GM23248 (cell line): Measurements from ENCODE around the gene ACAP3. TPM values are rescaled to one million over a fixed set of nuclear protein-coding genes. Genes with fewer than 3 reads are reported as not detected.

ENCODE experiments used
- DNase-seq: peaks from one replicate; pipeline ENCODE4 v3.0.0-alpha.2; 2015
- H2AFZ ChIP-seq: fragments of 200-600 bp; sonication (generic); 2 replicates; pipeline ENCODE4 v1.6.1; 2016; ENCODE audit warnings: antibody characterized with exemption
- H3F3A ChIP-seq: fragments of 200-600 bp; sonication (generic); 2 replicates; pipeline ENCODE4 v1.6.1; 2016; ENCODE audit warnings: mild to moderate bottlenecking, antibody characterized with exemption, mixed run types; ENCODE audit not compliant: insufficient read depth
- H3K27ac ChIP-seq: fragments of 200-600 bp; sonication (generic); 2 replicates; pipeline ENCODE4 v1.5.1; 2016; ENCODE audit warnings: mild to moderate bottlenecking
- H3K27me3 ChIP-seq: fragments of 200-600 bp; sonication (generic); replicated peaks from 2 replicates; pipeline ENCODE4 v1.6.1; 2016; ENCODE audit warnings: mild to moderate bottlenecking; ENCODE audit not compliant: insufficient read depth
- H3K36me3 ChIP-seq: fragments of 200-600 bp; sonication (generic); 2 replicates; pipeline ENCODE4 v1.6.1; 2016; ENCODE audit warnings: low read depth, mild to moderate bottlenecking
- H3K4me1 ChIP-seq: fragments of 200-600 bp; sonication (generic); 2 replicates; pipeline ENCODE4 v1.6.1; 2016; ENCODE audit warnings: mild to moderate bottlenecking; ENCODE audit not compliant: insufficient read depth
- H3K4me2 ChIP-seq: fragments of 200-600 bp; sonication (generic); one replicate; pipeline ENCODE4 v1.6.1; 2016; ENCODE audit warnings: mild to moderate bottlenecking; ENCODE audit not compliant: unreplicated experiment
- H3K4me3 ChIP-seq: fragments of 200-600 bp; sonication (generic); 2 replicates; pipeline ENCODE4 v1.5.1; 2016; ENCODE audit warnings: mild to moderate bottlenecking
- H3K79me2 ChIP-seq: fragments of 200-600 bp; sonication (generic); 2 replicates; pipeline ENCODE4 v1.6.1; 2016; ENCODE audit warnings: mild to moderate bottlenecking; ENCODE audit not compliant: insufficient read depth
- H3K9ac ChIP-seq: fragments of 200-600 bp; sonication (generic); 2 replicates; pipeline ENCODE4 v1.6.1; 2016; ENCODE audit warnings: mild to moderate bottlenecking
- H3K9me2 ChIP-seq: fragments of 200-600 bp; sonication (generic); 2 replicates; pipeline ENCODE4 v1.6.1; 2016; ENCODE audit warnings: mixed run types, mild to moderate bottlenecking, moderate library complexity; ENCODE audit not compliant: insufficient read depth
- H3K9me3 ChIP-seq: fragments of 200-600 bp; sonication (generic); one replicate; pipeline ENCODE4 v1.6.1; 2017; ENCODE audit warnings: low read depth
- H4K20me1 ChIP-seq: fragments of 200-600 bp; sonication (generic); 2 replicates; pipeline ENCODE4 v1.6.0; 2016; ENCODE audit not compliant: insufficient read depth
- EZH2 ChIP-seq: fragments of 200-600 bp; sonication (generic); IDR thresholded peaks from 2 replicates; pipeline ENCODE4 v1.6.1; 2018; ENCODE audit warnings: antibody characterized with exemption, mild to moderate bottlenecking; ENCODE audit not compliant: insufficient read depth, poor library complexity, severe bottlenecking
- EZH2phosphoT487 ChIP-seq: fragments of 200-600 bp; sonication (generic); IDR thresholded peaks from 2 replicates; pipeline ENCODE4 v1.6.1; 2018; ENCODE audit warnings: antibody characterized with exemption, moderate library complexity, mild to moderate bottlenecking, low read depth; ENCODE audit not compliant: insufficient read depth
- WGBS, 2 experiments: methylation state at CpG; one replicate each; pipeline ENCODE4 v1.1.6; 2015 to 2017; ENCODE audit warnings: low lambda C conversion rate in 2 of 2, low coverage in 1 of 2; ENCODE audit errors: missing lambda C conversion rate in 2 of 2; 5-methylcytosine and 5-hydroxymethylcytosine counted together
- in situ Hi-C: fragments of 300-500 bp; cut with MboI; formaldehyde crosslinking; loops from 2 replicates; pipeline ENCODE4 v1.15.0; 2020
- polyA plus RNA-seq: library from polyadenylated mRNA; unstranded; fragments of >200 nt; fragmentation: Nextera tagmentation; extraction: Ambion mirVana; gene quantifications from 2 replicates; pipeline ENCODE4 v1.2.1, GENCODE V29; 2016
- total RNA-seq: library from RNA; depleted of rRNA; stranded (reverse); fragments of >200 nt; shearing (Covaris generic); gene quantifications from 2 replicates; pipeline ENCODE4 v1.2.3, GENCODE V29; 2014

Gene ACAP3
- total and polyA plus RNA-seq, 2 experiments from 2014 or later, result 11.8 to 68.0 TPM

- H3K4me3 ChIP-seq, result no peak overlapping the region
These were observed 5.0 kb upstream of the ACAP3 start for GRCh38 chr1:1312450-1313314.

GRCh38 chr1:1311107-1312104 lies 3.7 kb upstream of the ACAP3 start:
- Histone ChIP-seq H3K9me2 (no peaks in the 10 kb centered on the region), H3K4me2 (no peak overlapping the region), H3K4me1 (peaks cover 3% of the 10 kb centered on the region), H3K9me3 (no peaks in the 10 kb centered on the region), H3K36me3 (peaks cover 16% of the 10 kb centered on the region; the same call in 1 of the 2 replicates), H3F3A (no peaks in the 10 kb centered on the region), H2AFZ (no peak overlapping the region), H3K4me3 (no peak overlapping the region), H3K9ac (no peak overlapping the region), H3K27me3 (no peaks in the 10 kb centered on the region), H4K20me1 (no peaks in the 10 kb centered on the region), H3K79me2 (peaks cover 56% of the 10 kb centered on the region), H3K27ac (no peak overlapping the region)
- no peak for TF ChIP-seq EZH2
- TF ChIP-seq EZH2phosphoT487, result no peak
- WGBS, 2 experiments, result 90% methylated on average over 22 of the region's 22 CpGs
- in situ Hi-C loops, result no loop called here
- DNase-seq, result no peak

More at GRCh38 chr1:1312450-1313314, 5.0 kb upstream of the ACAP3 start:
- H3K9me3 ChIP-seq, result no peaks in the 10 kb centered on the region
- H3K27me3 ChIP-seq, result no peaks in the 10 kb centered on the region
- H3F3A ChIP-seq, result peaks cover 11% of the 10 kb centered on the region
- DNase-seq, result no peak
- H3K4me1 ChIP-seq, result peaks cover under 1% of the 10 kb centered on the region
- peaks cover 59% of the 10 kb centered on the region for H3K79me2 ChIP-seq
- H3K9me2 ChIP-seq, result no peaks in the 10 kb centered on the region
- H3K36me3 ChIP-seq, result peaks cover 16% of the 10 kb centered on the region; the same call in 1 of the 2 replicates
- TF ChIP-seq EZH2phosphoT487 (no peak), EZH2 (no peak)
- WGBS, 2 experiments, result 92 to 94% methylated on average over 39 to 49 of the region's 49 CpGs
- no peaks in the 10 kb centered on the region for H4K20me1 ChIP-seq
- H3K9ac ChIP-seq, result no peak overlapping the region
- in situ Hi-C loops, result no loop called here
- H3K4me2 ChIP-seq, result no peak overlapping the region
- no peak overlapping the region for H2AFZ ChIP-seq
- no peak overlapping the region for H3K27ac ChIP-seq

- peaks cover 57% of the 10 kb centered on the region for H3K79me2 ChIP-seq
- H3K4me2 ChIP-seq, result no peak overlapping the region
- no peak for DNase-seq
- H3K36me3 ChIP-seq, result peaks cover 11% of the 10 kb centered on the region; the same call in 1 of the 2 replicates
- H3K9ac ChIP-seq, result no peak overlapping the region
- H4K20me1 ChIP-seq, result no peaks in the 10 kb centered on the region
- H3K27me3 ChIP-seq, result no peaks in the 10 kb centered on the region
- H2AFZ ChIP-seq, result no peak overlapping the region
- H3F3A ChIP-seq, result no peaks in the 10 kb centered on the region
- H3K4me3 ChIP-seq, result no peak overlapping the region
- TF ChIP-seq EZH2, result no peak
- no peak for TF ChIP-seq EZH2phosphoT487
- no peaks in the 10 kb centered on the region for H3K9me3 ChIP-seq
- in situ Hi-C loops, result no loop called here
- peaks cover 11% of the 10 kb centered on the region for H3K4me1 ChIP-seq
- 82 to 88% methylated on average over 16 to 21 of the region's 21 CpGs for WGBS, 2 experiments
- H3K9me2 ChIP-seq, result no peaks in the 10 kb centered on the region
- no peak overlapping the region for H3K27ac ChIP-seq
These were observed 2.8 kb upstream of the ACAP3 start for GRCh38 chr1:1310476-1311053.

- 0 out of 2 replicates have a peak overlapping the region, but pooled peaks have one; percentile 92 for H3K4me3 ChIP-seq
- H4K20me1 ChIP-seq, result no peaks in the 10 kb centered on the region
- TF ChIP-seq EZH2, result no peak
- TF ChIP-seq EZH2phosphoT487, result no peak
- H3K9me3 ChIP-seq, result no peaks in the 10 kb centered on the region
- peaks cover 58% of the 10 kb centered on the region for H3K79me2 ChIP-seq
- H3K4me1 ChIP-seq, result peaks cover 16% of the 10 kb centered on the region
- H2AFZ ChIP-seq, result no peak overlapping the region
- peaks cover 11% of the 10 kb centered on the region; the same call in 1 of the 2 replicates for H3K36me3 ChIP-seq
- DNase-seq, result no peak
- in situ Hi-C loops, result no loop called here
- H3K9ac ChIP-seq, result peak overlapping the region; percentile 97; the same call in 1 of the 2 replicates
- WGBS, 2 experiments, result 95 to 100% methylated on average over 3 of the region's 3 CpGs
- no peaks in the 10 kb centered on the region for H3K9me2 ChIP-seq
- H3K27me3 ChIP-seq, result no peaks in the 10 kb centered on the region
- H3K27ac ChIP-seq, result 0 out of 2 replicates have a peak overlapping the region, but pooled peaks have one; percentile 89
- no peaks in the 10 kb centered on the region for H3F3A ChIP-seq
- H3K4me2 ChIP-seq, result no peak overlapping the region
These were observed 2.3 kb upstream of the ACAP3 start for GRCh38 chr1:1310109-1310385.
